PC-9 (cell line): ENCODE measurements around the gene PLEKHG1. TPM values are rescaled to one million over a fixed set of nuclear protein-coding genes. Genes with fewer than 3 reads are reported as not detected.

Experiments
- BruUV-seq: library from RNA; stranded (reverse); fragments of 400-500 nt; replicated peaks from 2 replicates; lab custom pipeline; 2021; lab: Mats Ljungman, UMichigan
- CTCF ChIA-PET: fragments of 300-600 bp; sonication (Branson Sonifier 250); formaldehyde crosslinking; loops from one replicate; lab custom pipeline; 2022; ENCODE audit warnings: antibody characterized with exemption; lab: Charles Lee
- POLR2A ChIA-PET: fragments of 300-600 bp; sonication (Branson Sonifier 250); formaldehyde crosslinking; loops from one replicate; lab custom pipeline; 2022; ENCODE audit warnings: antibody characterized with exemption; ENCODE audit not compliant: unreplicated experiment; lab: Charles Lee
- DNase-seq, 2 experiments: peaks; one replicate each; pipeline versions ENCODE4 v3.0.0 to v3.0.0-alpha.2; 2015 to 2022; ENCODE audit warnings: mixed read lengths in 1 of 2
- H2AFZ ChIP-seq: fragments of 200-600 bp; sonication (generic); 2 replicates; pipeline ENCODE4 v1.8.1; 2017; ENCODE audit warnings: antibody characterized with exemption
- H3F3A ChIP-seq: fragments of 200-600 bp; sonication (generic); 2 replicates; pipeline ENCODE4 v1.8.1; 2017; ENCODE audit warnings: antibody characterized with exemption, mild to moderate bottlenecking, low read depth; ENCODE audit not compliant: insufficient read depth
- H3K27ac ChIP-seq: fragments of 200-600 bp; sonication (generic); 2 replicates; pipeline ENCODE4 v1.6.1; 2016; ENCODE audit warnings: mixed run types
- H3K27me3 ChIP-seq: fragments of 200-600 bp; sonication (generic); 2 replicates; pipeline ENCODE4 v1.6.1; 2016; ENCODE audit warnings: low read depth, mixed run types; ENCODE audit not compliant: insufficient read depth
- H3K36me3 ChIP-seq: fragments of 200-600 bp; sonication (generic); 2 replicates; pipeline ENCODE4 v1.6.1; 2016; ENCODE audit warnings: low read depth, mixed run types
- H3K4me1 ChIP-seq: fragments of 200-600 bp; sonication (generic); replicated peaks from 2 replicates; pipeline ENCODE4 v1.6.1; 2016; ENCODE audit warnings: mixed run types; ENCODE audit not compliant: insufficient read depth
- H3K4me2 ChIP-seq: fragments of 200-600 bp; sonication (generic); 2 replicates; pipeline ENCODE4 v1.6.1; 2017; ENCODE audit warnings: mixed run types
- H3K4me3 ChIP-seq: fragments of 200-600 bp; sonication (generic); 2 replicates; pipeline ENCODE4 v1.6.1; 2016; ENCODE audit warnings: mixed run types
- H3K79me2 ChIP-seq: fragments of 200-600 bp; sonication (generic); 2 replicates; pipeline ENCODE4 v1.6.1; 2017; ENCODE audit warnings: low read depth, mixed run types
- H3K9me2 ChIP-seq: fragments of 200-600 bp; sonication (generic); 2 replicates; pipeline ENCODE4 v1.8.1; 2017; ENCODE audit warnings: mild to moderate bottlenecking; ENCODE audit not compliant: insufficient read depth
- H3K9me3 ChIP-seq: fragments of 200-600 bp; sonication (generic); 2 replicates; pipeline ENCODE4 v1.8.1; 2016; ENCODE audit warnings: low read depth; ENCODE audit not compliant: insufficient read depth
- H4K20me1 ChIP-seq: fragments of 200-600 bp; sonication (generic); 2 replicates; pipeline ENCODE4 v1.8.1; 2017; ENCODE audit not compliant: insufficient read depth
- EZH2 ChIP-seq: fragments of 200-600 bp; sonication (generic); IDR thresholded peaks from 2 replicates; pipeline ENCODE4 v1.8.0; 2017; ENCODE audit warnings: antibody characterized with exemption, low read depth
- intact Hi-C: fragments of 100-400 bp; cut with micrococcal nuclease; formaldehyde crosslinking; loops from one replicate; pipeline ENCODE4 v1.10.0; 2022; ENCODE audit not compliant: unreplicated experiment
- total RNA-seq: library from RNA; stranded (reverse); gene quantifications from 2 replicates; pipeline ENCODE4 v1.2.3, GENCODE V29; 2021
- TF ChIP-seq, protein P1 (sequence below): fragments of 200-600 bp; sonication (generic); conservative IDR thresholded peaks from 2 replicates; pipeline ENCODE4 v1.6.1; 2017; ENCODE audit warnings: mixed run types, antibody characterized with exemption, mild to moderate bottlenecking, moderate library complexity

The PLEKHG1 gene
- total RNA-seq, 1 experiment from 2014 or later = 8.9 TPM

- H3K4me2 ChIP-seq = no peak overlapping the region
- ChIA-PET POLR2A (no interaction called here), CTCF (no interaction called here)
- no peaks in the 10 kb centered on the region for H3F3A ChIP-seq
- H3K27ac ChIP-seq = no peak overlapping the region
- H3K9me2 ChIP-seq = no peaks in the 10 kb centered on the region
- TF ChIP-seq EZH2 = no peak
- TF ChIP-seq, protein P1, sequence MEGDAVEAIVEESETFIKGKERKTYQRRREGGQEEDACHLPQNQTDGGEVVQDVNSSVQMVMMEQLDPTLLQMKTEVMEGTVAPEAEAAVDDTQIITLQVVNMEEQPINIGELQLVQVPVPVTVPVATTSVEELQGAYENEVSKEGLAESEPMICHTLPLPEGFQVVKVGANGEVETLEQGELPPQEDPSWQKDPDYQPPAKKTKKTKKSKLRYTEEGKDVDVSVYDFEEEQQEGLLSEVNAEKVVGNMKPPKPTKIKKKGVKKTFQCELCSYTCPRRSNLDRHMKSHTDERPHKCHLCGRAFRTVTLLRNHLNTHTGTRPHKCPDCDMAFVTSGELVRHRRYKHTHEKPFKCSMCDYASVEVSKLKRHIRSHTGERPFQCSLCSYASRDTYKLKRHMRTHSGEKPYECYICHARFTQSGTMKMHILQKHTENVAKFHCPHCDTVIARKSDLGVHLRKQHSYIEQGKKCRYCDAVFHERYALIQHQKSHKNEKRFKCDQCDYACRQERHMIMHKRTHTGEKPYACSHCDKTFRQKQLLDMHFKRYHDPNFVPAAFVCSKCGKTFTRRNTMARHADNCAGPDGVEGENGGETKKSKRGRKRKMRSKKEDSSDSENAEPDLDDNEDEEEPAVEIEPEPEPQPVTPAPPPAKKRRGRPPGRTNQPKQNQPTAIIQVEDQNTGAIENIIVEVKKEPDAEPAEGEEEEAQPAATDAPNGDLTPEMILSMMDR = no peak
- no peak overlapping the region for H3K4me3 ChIP-seq
- H3K9me3 ChIP-seq = no peaks in the 10 kb centered on the region
- no peak for DNase-seq
- no peak overlapping the region for H2AFZ ChIP-seq
- H3K27me3 ChIP-seq = no peaks in the 10 kb centered on the region
- intact Hi-C loops = no loop called here
- no peaks in the 10 kb centered on the region for H4K20me1 ChIP-seq
- no peaks in the 10 kb centered on the region for H3K4me1 ChIP-seq
- no TSS peak for BruUV-seq
- H3K79me2 ChIP-seq = no peaks in the 10 kb centered on the region
- no peaks in the 10 kb centered on the region for H3K36me3 ChIP-seq
Observed at GRCh38 chr6:150560004-150560883, 39.4 kb upstream of the PLEKHG1 start.

GRCh38 chr6:150560884-150561219 lies 38.8 kb upstream of the PLEKHG1 start:
- ChIA-PET CTCF (no interaction called here), POLR2A (no interaction called here)
- no peaks in the 10 kb centered on the region for H3K27me3 ChIP-seq
- intact Hi-C loops = no loop called here
- H4K20me1 ChIP-seq = no peaks in the 10 kb centered on the region
- H3K4me2 ChIP-seq = no peak overlapping the region
- no peak for DNase-seq
- TF ChIP-seq, protein P1 = no peak
- no peak for TF ChIP-seq EZH2
- BruUV-seq = no TSS peak
- no peaks in the 10 kb centered on the region for H3K4me1 ChIP-seq
- no peak overlapping the region for H3K4me3 ChIP-seq
- H3K9me3 ChIP-seq = no peaks in the 10 kb centered on the region
- no peaks in the 10 kb centered on the region for H3K36me3 ChIP-seq
- no peaks in the 10 kb centered on the region for H3K9me2 ChIP-seq
- H3K27ac ChIP-seq = no peak overlapping the region
- H3F3A ChIP-seq = no peaks in the 10 kb centered on the region
- no peaks in the 10 kb centered on the region for H3K79me2 ChIP-seq
- H2AFZ ChIP-seq = no peak overlapping the region

GRCh38 chr6:150565945-150566344 lies 33.7 kb upstream of the PLEKHG1 start:
- intact Hi-C loops = no loop called here
- BruUV-seq = no TSS peak
- TF ChIP-seq EZH2 = no peak
- TF ChIP-seq, protein P1 = no peak
- Histone ChIP-seq H3K4me2 (no peak overlapping the region), H4K20me1 (no peaks in the 10 kb centered on the region), H3K27me3 (no peaks in the 10 kb centered on the region), H3K36me3 (no peaks in the 10 kb centered on the region), H3K9me3 (no peaks in the 10 kb centered on the region), H3F3A (no peaks in the 10 kb centered on the region), H3K4me3 (no peak overlapping the region), H3K4me1 (no peaks in the 10 kb centered on the region), H3K9me2 (no peaks in the 10 kb centered on the region), H3K79me2 (no peaks in the 10 kb centered on the region), H3K27ac (no peak overlapping the region), H2AFZ (no peak overlapping the region)
- no peak for DNase-seq
- ChIA-PET CTCF (interaction anchor here (0.6 kb wide), 1 partner anchor 271 kb away, joined by 4 read pairs; no protein-coding TSS in a partner anchor), POLR2A (no interaction called here)
